Activated CD4-positive, alpha-beta T cell treated with anti-CD3 and anti-CD28 coated beads for 48 hours (primary cell): ENCODE data around the gene C10orf95.

Source experiments
- DNase-seq: peaks from one replicate; pipeline ENCODE4 v3.0.0-alpha.2; 2020

Gene C10orf95

DNA sequence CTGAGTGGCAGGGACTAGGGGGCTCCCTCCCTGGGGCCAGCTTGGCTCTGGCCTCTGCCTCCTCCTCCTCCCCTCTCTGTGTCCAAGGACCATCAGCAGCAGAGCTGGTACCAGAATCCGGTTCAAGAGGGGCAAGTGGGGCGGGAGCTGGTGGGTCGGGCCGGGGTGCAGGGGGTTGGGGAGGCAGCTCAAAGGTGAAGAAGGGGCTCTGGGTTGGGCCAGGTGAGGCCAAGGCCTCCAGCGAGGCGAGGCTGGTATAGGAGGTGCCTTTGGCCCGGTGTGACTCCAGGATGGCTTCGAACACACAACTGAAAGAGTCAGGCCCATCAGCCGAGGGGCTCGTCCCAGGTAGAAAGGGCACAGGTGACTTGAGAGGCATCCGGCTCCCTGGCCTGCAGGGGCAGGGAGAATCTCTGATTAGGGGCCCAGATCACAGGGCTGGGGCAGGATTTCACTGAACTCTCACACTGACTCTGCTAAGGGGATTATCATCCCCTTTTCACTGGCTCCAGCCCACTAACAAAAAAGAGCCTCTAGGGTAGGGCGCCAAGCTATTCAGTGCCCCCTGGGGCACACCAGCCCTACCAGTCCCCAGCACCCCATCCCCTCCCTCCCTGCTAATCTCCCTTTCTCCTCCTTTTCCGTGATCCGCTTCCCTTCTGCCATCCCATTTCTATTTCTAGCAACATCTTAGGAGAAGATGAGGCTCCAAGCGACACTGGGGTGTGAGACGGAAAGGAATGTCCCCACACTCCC, 37.4 kb downstream of the C10orf95 start:
- no peak for DNase-seq

GRCh38 chr10:102413053-102413705, 38.2 kb downstream of the C10orf95 start:
- peak; percentile 63 for DNase-seq

DNA sequence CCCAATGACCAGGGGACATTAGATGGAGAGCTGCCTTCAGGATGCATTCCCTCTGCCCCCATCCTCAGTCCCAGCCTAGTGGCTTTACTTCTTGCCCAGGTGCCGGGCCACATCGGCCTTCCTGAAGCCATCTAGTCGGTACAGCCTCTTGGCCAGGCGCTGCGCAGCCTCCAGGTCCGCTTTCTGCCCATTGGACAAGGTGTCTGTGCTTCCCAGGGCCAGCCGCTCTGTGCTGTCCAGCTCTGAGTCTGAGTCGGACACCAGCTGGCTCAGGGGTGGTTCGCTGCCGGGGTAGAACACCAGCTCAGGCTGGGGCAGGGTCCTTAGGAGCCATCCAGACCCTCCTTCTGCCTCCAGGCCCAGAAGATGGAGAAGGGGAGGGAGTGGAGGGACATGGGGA, 39.0 kb downstream of the C10orf95 start:
- DNase-seq = no peak

- no peak for DNase-seq
These were observed 39.7 kb downstream of the C10orf95 start for GRCh38 chr10:102411341-102412255.

DNA sequence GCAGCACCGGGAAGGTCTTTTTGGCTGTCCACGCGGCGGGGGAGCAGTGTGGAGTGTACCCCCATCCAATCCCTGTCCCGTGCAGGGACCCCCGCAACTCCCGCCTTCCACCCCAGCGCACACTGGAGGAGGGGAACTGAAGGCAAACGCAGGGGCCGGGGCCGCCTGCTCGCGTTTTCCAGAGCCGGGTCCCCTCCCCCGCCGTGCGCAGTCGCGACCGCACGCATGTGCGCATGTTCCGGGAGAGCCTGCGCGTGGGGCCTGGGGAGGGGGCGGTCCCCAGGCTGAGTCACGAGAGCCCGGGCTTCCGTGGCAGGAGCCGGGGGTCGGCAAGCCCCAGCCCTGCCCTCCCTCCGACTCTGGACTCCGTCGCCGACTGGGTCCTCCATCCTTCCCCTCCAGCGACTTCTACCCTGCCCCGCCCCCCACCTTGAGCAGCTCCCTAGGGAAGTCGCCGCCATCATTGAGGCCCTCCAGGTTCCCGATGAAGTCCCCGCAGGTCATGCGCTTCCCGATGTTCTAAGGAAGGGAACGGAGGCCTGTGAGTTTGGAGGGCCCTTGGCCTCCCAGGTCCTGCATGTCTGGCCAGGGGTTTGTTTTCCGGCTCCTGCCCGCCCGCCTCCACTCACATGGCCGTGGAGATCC, 40.8 kb downstream of the C10orf95 start:
- peak; percentile 77 for DNase-seq

DNA sequence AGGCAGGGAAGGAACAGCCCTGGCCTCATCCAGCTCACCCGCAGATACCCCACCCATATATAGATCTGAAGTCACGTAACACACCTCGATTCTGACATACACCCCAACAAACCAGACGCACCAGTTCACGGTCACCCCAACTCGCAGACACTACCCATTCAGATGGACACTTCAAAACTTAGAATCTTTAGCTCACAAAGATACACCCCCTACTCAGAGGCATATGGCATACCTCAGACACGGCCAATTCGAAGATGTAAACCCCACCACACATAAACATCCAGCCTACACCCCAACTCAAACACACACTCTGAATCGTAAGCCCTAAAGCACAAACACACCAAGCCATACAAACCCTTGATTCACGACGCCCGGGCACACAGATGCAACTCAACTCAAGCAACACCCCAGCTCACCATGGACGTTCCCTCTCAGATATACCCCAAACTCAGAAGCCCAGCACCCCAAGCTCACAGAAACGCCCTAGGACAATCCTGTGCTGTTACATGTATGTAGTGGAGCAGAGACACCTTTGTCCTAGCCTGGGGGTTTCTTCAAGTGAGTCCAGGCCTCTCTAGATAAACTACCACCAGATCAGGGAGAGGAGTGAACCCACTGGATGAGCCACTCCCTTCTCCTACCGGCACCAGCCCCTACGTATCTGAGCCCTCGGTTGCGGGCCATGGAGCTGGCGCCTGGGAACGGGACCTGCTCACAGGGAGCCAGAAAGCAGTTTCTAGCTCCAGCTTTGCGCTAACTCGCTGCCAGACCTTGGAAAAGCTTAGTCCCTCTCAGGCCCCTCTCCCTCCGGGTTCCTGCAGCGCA, 41.5 kb downstream of the C10orf95 start:
- DNase-seq = no peak

DNA sequence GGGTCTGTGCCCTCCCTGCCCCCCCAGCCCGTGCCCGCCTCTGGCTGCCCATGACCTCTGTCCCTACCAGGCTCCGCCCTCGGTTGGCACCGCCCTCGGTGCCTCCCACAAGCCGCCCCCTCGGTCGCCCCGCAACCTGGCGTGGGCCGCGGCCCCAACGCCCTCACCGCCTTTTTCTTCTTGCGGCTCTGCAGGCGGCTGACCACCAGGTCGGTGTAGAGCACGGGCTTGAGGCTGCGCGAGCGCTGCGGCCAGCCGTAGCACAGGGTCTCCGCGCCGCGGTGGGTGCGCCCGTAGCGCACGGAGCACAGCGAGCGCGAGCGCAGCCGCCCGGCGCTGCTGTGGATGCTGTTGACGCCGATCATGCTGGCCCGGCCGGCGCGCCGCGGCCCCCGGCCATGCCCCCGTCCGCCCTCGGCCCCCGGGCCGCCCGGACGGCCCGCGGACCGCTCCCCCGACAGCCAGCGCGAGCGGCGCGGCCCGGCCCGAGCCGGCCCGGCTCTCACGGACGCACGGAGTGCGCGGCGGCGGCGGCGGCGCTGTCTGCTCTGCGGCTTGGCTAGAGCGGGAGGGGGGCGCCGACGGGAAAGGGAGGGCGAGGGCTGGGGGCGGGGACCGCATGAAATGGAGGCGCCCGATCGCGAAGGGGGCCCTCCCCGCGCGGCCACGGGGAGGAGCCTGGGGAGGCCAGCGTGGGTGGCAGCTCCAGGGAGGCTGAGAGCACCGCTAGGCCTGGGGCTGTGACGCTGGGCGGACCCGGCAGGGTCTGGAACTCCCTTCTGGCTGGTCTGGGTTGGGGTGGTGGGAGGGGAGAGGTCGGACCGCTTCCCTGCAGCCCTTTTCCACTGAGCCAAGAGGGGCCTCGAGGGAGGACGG, 42.4 kb downstream of the C10orf95 start:
- peak; percentile 87 for DNase-seq

DNA sequence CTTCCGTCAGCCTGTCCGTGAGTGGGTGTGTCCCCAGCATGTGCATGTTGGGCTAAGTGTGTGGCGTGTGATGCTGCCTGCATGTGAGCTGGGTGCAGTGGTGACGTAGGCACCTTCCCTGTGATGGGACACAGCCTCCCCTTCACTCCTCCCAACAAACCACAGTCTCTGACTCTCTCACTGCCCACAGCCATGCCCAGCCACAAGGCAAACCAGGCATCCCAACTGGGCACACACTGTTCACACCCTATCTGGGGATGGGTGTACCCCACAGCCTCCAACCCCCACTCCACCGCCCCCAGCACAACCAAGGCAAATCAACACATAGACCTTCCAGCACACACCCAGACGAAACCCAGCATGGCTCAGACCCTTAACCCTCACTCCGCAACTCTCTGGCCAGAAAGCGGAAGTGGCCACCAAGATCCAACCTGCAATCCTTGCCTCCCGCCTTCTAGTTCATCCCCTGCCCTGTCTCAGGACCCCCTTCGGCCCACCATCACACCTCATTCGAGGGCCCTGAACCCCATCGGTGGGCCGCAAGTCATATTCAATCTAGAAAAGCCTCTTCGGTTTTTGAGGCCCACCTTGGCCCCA, 43.1 kb downstream of the C10orf95 start:
- no peak for DNase-seq

GRCh38 chr10:102407425-102408130, 43.8 kb downstream of the C10orf95 start:
- no peak for DNase-seq

GRCh38 chr10:102406815-102407214, 44.5 kb downstream of the C10orf95 start:
- DNase-seq = no peak

- no peak for DNase-seq
These were observed 45.7 kb downstream of the C10orf95 start for GRCh38 chr10:102405632-102406031.

GRCh38 chr10:102405108-102405571, 46.2 kb downstream of the C10orf95 start:
- no peak for DNase-seq

DNA sequence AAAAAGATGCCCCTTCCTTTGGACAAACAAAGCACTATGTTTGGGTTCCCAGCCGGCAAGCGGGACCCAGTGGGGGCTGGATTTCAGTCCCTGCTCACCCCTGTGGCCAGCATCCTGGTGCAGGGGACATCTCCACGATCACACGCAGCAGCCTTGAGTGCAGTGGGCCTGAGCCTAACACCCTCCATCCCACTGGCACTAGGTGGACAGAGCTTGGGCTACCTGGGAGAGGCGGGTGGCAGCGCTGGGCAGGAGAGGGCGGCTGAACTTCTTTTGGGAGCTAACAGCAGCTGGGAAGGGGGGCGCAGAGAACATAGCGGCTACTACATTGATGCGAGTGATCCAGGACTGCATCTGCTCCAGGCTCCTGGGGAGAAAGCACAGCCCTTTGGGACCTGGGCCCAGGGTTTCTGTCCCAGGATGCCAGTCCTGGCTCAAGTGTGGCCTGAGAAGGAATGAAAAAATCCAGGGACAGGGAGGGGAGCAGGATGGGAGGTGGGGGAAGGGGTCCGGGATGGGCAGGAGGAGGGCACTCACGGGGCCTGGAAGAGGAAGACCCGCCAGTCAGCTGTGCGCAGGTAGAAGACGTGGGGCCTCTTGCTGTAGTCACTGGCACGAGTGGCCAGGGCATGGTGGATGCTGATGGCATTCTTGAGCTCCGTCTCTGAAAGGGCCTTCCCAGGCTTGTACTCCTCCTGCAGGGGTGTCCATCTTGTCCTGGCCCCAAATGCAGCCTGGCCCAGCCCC, 46.8 kb downstream of the C10orf95 start:
- DNase-seq = no peak

DNA sequence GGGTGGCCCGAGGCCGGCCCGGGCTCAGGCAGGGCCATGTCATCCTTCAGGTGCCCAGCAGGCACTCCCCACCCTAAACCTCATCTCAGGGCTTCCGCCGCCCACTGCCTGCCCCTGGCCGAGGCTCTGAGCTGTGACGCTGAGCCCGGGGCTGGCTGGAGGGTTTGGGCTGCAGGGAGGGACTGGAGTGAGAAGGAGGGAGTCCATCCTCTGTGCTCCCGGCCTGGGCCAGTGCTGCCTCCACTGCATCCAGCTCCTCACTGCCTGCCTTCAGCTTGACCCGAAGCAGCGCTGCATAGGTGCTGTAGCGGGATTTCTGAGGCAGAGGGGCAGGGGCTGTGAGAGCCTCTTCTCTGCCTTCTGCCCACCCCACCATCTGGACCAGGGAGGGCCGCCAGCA, 48.2 kb downstream of the C10orf95 start:
- DNase-seq = no peak

GRCh38 chr10:102402512-102402896, 48.8 kb downstream of the C10orf95 start:
- DNase-seq = no peak

DNA sequence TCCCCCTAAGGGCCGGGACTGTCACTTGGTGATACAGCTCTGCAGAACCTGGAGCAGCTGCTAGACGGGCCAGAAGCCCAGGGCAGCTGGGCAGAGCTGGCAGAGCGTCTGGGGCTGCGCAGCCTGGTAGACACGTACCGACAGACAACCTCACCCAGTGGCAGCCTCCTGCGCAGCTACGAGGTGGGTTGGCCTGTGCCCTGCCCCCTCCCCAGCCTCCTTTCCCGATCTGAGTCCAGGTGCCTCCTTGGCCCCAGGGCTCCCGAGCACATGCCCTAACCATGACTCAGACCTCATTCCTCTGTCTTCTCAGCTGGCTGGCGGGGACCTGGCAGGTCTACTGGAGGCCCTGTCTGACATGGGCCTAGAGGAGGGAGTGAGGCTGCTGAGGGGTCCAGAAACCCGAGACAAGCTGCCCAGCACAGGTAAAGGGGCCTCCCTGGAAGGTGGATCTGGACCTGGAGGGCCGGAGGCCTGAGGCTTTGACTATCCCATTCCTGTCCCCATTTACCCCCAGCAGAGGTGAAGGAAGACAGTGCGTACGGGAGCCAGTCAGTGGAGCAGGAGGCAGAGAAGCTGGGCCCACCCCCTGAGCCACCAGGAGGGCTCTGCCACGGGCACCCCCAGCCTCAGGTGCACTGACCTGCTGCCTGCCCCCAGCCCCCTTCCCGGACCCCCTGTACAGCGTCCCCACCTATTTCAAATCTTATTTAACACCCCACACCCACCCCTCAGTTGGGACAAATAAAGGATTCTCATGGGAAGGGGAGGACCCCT, 49.4 kb downstream of the C10orf95 start:
- DNase-seq = no peak

DNA sequence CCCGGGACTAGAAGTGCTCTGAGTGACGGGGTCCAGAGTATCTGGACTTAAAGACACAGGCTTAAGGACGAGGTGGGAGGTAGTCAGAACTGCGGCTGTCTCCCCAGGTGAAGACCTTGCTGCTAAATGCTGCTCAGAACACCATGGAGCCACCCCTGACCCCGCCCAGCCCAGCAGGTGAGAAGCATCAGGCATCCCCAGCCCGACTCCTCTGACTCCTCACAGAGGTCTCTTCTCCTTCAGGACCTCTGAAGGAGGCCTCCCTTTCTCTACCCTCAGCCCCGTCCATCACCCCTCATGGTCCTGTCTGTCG, 50.0 kb downstream of the C10orf95 start:
- DNase-seq = no peak

DNA sequence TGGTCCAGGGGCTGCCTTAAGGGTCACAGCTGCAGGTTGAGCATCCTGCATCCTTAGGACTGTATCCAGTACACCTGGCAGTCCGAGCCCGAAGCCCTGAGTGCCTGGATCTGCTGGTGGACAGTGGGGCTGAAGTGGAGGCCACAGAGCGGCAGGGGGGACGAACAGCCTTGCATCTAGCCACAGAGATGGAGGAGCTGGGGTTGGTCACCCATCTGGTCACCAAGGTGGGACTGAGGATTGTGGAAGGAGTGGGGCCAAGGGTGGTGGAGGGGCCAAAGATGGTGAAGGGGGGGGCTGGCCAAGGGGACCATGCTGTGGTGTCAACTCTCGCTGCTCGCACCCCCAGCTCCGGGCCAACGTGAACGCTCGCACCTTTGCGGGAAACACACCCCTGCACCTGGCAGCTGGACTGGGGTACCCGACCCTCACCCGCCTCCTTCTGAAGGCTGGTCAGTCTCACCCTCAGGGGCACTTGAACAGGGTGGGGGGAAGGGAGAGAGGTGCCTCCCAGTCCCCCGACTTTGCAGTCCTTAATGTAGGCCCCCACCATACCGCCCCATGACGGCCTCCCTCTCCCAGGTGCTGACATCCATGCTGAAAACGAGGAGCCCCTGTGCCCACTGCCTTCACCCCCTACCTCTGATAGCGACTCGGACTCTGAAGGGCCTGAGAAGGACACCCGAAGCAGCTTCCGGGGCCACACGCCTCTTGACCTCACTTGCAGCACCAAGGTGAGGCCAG, 50.6 kb downstream of the C10orf95 start:
- no peak for DNase-seq
